ENCODE results near the gene IMMP2L.

IMMP2L gene

GRCh38 chr7:111086532-111086931 lies 475.8 kb downstream of the IMMP2L start:
- DNase-seq (ENCODE audit: low read depth) = no peak
- no peak overlapping the region for H3K4me3 ChIP-seq (ENCODE audit: low read length)
- TF ChIP-seq CTCF (conservative IDR thresholded peaks at IDR 0.05; ENCODE audit: low read depth, low read length) = no peak

GRCh38 chr7:111085356-111085755 lies 476.9 kb downstream of the IMMP2L start:
- no peak for TF ChIP-seq CTCF (conservative IDR thresholded peaks at IDR 0.05; ENCODE audit: low read depth, low read length)
- H3K4me3 ChIP-seq (ENCODE audit: low read length) = no peak overlapping the region
- no peak for DNase-seq (ENCODE audit: low read depth)

- DNase-seq (ENCODE audit: low read depth) = no peak
Observed at GRCh38 chr7:111083413-111083812, 478.9 kb downstream of the IMMP2L start.

GRCh38 chr7:111082351-111082750 lies 479.9 kb downstream of the IMMP2L start:
- TF ChIP-seq CTCF (conservative IDR thresholded peaks at IDR 0.05; ENCODE audit: low read depth, low read length) = no peak
- DNase-seq (ENCODE audit: low read depth) = peak; percentile 17
- H3K4me3 ChIP-seq (ENCODE audit: low read length) = no peak overlapping the region

More at GRCh38 chr7:111083413-111083812, 478.9 kb downstream of the IMMP2L start:
- H3K4me3 ChIP-seq (ENCODE audit: low read length) = no peak overlapping the region
- TF ChIP-seq CTCF (conservative IDR thresholded peaks at IDR 0.05; ENCODE audit: low read depth, low read length) = no peak

GRCh38 chr7:111081546-111082267 lies 480.6 kb downstream of the IMMP2L start:
- no peak for TF ChIP-seq CTCF (conservative IDR thresholded peaks at IDR 0.05; ENCODE audit: low read depth, low read length)
- DNase-seq (ENCODE audit: low read depth) = no peak
- H3K4me3 ChIP-seq (ENCODE audit: low read length) = no peak overlapping the region

GRCh38 chr7:111080495-111081105 lies 481.7 kb downstream of the IMMP2L start:
- DNase-seq (ENCODE audit: low read depth) = no peak
- no peak overlapping the region for H3K4me3 ChIP-seq (ENCODE audit: low read length)

More at GRCh38 chr7:111080495-111081105, 481.7 kb downstream of the IMMP2L start:
- TF ChIP-seq CTCF (conservative IDR thresholded peaks at IDR 0.05; ENCODE audit: low read depth, low read length) = no peak

Measured in retinal pigment epithelial cell (primary cell).